ENCODE results near the gene APOBEC3F.
"Not testable (repeated sequence)": the region's sequence is repeated elsewhere in the genome, so short reads cannot be mapped to it uniquely, and the experiment has no call there.

The APOBEC3F gene

DNA sequence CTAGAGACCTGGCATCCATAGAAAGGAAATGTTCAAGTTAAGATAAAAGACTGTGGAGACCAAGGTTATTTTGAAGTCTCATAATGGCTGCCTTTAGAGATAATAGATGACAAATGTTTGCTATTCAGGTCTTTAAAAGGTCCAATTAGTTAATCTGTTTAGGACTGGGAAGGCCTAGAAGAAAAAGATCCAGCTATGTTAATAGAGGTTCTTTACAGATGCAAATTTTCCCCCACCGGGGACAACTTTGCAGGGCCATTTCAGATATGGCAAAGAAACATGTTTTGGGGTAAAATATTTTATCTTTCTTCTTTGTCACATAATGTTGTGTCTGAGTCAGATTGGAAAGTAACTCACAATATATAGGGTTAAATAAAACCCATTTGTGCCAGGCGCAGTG is 33.3 kb downstream of the APOBEC3F start:
- DNase-seq (ENCODE audit: low spot score): no peak

DNA sequence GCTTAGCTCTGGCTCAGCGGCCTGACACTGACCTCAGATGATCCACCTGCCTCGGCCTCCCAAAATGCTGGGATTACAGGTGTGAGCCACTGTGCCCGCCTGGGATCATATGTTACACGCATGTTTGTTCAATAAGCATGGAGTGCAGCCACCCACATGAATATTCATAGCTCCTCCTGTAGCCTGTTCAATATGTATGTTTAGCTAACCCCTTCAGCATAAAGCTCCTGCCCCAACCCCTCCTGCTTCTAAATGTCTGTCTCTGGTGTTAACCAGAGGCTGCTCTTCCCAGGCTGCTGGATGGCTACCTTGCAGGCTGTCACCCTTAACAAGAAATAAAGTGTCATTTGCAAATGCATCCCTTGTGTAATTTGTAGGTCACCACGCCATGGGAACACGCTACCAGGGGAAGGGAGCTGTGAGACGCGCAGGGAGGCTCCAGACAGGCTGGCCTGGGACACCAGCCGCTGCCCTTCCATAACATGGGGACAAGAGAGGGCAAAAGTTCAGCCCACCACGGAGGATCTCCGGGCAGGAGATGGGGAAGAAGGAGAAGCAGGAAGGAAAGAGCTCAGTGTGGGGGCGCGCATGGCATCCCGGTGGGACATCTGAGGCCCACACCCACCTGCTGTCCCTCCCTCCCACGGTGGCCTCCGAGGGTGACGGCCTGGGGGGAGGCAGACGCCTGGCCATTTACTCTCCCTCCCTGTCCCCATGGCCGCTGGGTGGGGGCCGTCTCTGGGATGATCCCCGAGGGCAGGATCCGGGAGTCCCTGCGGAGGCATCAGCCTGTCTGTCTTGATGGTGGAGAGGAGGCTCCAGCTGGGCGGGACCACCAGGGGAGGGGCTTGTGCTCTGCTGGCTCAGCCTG is 35.7 kb downstream of the APOBEC3F start:
- not testable (repeated sequence) for DNase-seq (ENCODE audit: low spot score)

DNA sequence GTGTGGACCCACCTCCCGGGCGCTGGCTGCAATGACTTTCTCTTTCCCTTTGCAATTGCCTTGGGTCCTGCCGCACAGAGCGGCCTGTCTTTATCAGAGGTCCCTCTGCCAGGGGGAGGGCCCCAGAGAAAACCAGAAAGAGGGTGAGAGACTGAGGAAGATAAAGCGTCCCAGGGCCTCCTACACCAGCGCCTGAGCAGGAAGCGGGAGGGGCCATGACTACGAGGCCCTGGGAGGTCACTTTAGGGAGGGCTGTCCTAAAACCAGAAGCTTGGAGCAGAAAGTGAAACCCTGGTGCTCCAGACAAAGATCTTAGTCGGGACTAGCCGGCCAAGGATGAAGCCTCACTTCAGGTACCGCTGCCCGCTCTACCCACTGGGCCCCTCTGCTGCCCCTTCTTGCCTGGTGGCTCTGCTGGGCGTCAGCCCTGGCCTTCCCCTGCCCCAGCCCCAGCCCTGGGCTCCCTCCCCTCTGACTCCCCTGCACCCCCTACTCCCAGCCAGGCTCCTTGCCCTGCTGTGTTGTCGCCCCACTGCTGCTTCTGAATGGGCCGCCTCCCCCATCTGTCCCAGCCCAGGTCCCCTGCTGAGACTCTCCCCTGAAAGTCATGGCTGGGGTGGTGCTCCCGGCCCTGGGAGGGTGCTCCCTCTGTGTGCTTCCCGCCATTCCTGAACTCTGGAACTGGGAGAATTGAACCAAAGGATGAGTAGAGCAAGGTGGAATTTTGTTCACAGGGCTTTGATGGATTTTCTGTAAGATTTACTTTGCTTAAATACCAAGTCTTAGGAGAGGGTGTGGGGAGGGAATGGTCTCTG is 36.6 kb downstream of the APOBEC3F start, which contains the start of gene APOBEC3G:
TSS of gene APOBEC3G (plus strand) at position 250 of the 815 bp plus-strand sequence. CDS start at position 337, 87 bp downstream.
- peak; percentile 66 for DNase-seq (ENCODE audit: low spot score)

DNA sequence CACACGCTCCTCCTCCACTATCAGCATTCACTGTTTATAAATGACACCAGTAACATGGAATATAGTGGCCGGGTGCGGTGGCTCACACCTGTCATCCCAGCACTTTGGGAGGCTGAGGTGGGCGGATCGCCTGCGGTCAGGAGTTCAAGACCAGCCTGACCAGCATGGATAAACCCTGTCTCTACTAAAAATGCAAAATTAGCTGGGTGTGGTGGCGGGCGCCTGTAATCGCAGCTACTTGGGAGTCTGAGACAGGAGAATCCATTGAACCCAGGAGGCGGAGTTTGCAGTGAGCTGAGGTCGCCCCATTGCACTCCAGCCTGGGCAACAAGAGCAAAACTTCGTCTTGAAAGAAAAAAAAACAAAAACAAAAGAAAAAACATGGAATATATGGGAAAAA is 37.2 kb downstream of the APOBEC3F start:
- DNase-seq (ENCODE audit: low spot score): not testable (repeated sequence)

DNA sequence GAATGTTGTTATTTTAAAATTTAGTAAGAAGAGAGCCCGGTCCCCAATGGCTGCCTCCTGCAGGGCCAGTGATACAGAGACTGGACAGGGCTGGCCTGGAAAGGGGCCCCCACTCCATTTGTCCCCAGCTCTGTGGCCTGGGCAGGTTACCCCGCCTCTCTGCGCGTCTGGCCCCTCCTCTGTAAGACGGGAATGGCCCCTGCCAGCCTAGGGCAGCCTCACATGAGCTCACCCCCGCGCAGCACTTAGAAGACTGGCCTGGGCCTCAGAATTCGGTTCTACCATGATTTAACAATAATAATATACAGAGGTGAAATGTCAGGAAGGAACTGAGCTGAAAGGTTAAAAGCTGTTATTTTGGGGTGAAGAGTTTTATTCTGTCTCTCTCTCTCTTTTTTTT is 37.7 kb downstream of the APOBEC3F start:
- DNase-seq (ENCODE audit: low spot score): no peak

DNA sequence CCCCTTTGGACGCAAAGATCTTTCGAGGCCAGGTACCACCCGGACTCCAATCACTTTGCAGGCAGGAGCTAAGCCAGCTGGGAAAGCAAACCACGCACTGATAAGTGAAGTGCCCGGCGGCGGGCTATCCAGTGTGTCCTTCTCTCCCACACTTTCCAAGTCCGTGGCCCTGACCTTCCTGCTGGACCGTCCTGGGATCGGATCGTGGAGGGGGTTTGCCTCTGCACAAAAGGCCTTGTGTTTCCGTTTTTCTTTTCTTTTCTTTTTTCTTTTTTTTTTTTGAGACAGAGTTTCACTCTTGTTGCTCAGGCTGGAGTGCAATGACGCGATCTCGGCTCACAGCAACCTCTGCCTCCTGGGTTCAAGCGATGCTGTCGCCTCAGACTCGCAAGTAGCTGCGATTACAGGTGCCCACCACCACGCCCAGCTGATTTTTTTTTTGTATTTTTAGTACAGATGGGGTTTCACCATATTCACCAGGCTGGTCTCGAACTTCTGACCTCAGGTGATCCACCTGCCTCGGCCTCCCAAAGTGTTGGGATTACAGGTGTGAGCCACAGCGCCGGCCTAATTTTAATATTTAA is 38.5 kb downstream of the APOBEC3F start:
- not testable (repeated sequence) for DNase-seq (ENCODE audit: low spot score)

DNA sequence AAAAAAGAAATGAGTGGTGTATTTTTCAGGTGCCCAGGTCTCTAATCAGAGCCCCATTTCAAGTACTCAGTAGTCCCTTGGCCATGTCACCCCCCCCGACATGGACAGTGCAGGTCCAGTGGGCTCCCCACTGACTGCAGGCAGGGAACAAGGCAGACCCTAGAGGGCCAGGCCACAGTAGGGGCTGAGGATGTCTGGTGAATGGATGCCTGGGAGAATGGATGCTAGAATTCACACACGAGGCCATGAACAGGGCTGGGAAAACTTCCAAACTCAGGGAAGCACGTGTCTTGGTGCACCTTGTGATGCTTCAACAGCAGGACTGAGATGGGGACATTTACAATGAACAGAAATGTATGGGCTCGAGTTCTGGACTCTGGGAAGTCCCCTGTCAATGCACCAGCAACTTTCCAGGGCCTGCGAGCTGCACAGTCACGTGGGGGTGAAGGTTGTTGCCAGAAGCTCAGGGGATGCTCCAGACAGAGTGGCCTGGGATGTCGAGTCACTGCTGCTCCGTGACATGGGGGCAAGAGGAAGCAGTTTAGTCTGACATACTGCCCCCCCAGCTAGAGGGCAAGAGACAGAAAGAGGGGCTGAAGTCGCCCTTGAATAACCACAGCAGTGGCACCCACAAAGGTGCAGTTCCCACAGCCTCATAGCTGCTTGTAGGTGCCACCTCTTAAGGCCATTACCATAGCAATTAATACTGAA is 39.5 kb downstream of the APOBEC3F start:
- DNase-seq (ENCODE audit: low spot score): no peak

DNA sequence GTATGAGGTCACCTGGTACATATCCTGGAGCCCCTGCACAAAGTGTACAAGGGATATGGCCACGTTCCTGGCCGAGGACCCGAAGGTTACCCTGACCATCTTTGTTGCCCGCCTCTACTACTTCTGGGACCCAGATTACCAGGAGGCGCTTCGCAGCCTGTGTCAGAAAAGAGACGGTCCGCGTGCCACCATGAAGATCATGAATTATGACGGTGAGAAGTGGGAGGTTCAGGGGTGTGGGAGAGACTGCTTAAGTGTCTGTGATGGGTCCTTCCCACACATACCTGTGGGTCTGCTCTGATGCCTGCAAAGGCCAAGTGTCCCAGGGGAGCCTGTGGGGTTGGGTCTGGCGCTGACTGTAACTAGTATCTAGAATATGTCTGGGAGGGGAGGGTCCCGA is 40.4 kb downstream of the APOBEC3F start:
- DNase-seq (ENCODE audit: low spot score): no peak

DNA sequence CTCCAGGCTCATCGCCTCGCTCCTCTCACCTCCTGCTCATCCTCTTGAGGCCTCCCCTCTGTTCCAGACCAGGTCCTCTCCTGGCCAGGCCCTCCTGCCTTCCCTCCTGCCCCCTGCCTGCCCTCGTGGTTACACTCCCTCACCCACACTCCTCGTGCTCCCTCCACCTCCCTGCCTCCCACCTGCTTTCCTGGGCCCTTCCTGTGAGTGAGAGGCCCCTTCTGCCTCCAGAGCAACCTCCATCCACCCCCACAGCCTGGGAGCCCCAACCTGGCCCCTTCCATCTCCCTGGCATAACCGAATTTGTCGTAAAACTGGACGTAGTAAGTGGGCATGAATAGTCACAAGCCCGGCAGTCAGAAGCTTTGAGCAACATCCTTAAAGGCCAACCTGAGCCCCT is 40.9 kb downstream of the APOBEC3F start:
- no peak for DNase-seq (ENCODE audit: low spot score)

DNA sequence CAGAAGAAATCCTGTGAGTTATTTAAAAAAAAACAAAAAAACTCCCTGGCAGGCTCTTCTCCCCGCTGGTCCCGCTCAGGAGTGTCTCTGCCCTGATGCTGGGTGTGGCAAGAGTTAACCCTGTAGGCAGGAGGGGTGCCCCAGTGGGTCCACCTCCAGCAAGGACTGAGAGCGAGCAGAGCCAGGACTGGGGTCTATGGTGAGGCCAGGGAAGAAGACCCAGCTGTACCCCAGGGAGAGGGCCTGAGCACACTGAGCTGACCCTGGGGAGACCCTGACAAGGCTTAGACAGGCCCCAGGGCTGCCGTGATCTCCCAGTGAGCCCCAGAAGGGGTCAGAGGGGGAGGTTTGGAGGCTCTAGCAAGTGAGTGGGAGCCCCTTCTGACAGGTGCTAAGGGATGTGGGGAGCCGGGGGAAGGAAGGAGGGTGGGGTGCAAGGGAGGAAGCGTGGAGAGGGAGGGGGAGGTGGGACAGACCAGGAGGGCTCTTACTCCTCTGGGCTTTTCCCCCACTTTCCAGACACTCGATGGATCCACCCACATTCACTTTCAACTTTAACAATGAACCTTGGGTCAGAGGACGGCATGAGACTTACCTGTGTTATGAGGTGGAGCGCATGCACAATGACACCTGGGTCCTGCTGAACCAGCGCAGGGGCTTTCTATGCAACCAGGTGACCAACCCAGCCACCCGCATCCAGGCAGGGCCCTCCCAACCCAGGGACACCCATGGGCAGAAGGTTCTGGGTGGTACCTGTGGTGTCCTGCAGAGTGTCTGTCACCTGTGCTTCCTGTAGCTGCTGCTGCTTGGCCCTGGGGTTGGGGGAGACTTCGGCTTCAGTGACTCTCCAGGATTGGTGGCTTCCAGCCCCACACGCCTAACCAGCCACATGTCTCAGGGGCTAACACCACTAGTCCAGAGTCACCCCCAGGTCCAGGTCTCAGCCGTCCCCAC is 42.8 kb downstream of the APOBEC3F start:
- DNase-seq (ENCODE audit: low spot score): no peak

DNA sequence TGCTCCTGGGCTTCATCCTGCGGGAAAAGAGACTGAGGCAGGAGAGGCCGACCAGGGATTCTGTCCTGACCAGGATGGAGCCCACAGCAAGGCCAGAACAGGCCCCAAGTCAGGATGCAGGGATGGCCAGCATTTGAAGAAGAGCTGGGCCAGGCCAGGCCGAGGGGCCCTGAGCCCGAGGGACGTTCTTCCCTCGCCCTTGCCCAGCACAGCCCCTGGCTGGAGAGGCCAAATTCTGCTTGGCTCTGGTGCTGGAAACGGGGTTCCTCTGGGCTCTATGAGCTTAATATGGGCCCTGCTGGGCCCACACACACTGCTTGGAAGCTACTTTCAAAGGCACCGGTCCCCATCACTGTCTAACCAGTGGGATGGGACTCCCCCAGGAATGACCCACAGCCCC is 44.0 kb downstream of the APOBEC3F start:
- no peak for DNase-seq (ENCODE audit: low spot score)

DNA sequence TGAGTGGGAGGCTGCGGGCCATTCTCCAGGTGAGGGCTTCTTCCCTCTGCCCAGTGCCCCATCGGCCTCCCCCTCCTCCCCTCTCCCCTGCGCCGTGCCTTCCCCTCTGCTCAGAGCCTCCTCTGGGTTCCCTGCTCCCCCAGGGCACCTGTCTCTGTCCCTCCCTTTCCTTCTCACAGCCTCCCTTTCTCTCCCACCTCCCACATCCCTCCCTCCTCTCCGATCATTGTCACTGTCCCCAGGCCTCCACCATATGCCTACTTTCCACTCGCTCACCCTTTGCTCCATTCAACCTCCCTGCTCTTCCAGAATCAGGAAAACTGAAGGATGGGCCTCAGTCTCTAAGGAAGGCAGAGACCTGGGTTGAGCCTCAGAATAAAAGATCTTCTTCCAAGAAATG is 46.4 kb downstream of the APOBEC3F start:
- no peak for DNase-seq (ENCODE audit: low spot score)

DNA sequence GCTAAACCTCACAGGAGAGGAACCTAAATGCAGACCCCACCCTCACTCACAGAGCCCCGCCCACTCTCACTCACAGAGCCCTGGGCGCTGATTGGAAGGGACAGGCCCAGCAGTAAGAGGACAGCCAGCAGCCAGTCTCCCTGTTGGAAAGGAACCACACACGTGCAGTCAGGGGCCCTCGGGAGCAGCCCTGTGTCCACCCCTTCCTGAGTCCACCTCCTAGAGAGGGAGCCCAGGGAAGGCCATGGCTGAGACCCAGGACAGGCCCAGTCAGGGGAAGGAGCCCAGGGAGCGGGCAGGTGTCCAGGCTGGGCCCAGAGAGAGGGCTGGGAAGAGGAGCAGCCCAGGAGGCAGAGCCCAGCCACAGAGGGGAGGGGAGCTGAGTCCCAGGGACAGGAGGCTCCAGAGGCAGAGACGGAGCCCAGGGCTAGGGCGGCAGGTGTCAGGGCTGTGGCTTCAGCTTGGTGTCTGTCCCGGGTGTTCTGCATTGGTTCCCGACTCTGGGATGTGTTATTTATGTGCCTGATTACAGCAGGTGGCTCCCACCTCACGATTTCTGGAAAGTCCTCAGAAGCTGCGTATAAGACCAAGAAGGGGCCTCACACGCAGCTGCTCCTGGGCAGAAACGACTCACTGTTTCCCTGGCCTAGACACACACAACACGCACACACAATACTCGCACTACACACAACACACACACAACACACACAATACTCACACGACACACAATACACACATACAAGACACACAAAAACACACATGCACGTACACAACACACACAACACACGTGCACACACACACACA is 47.4 kb downstream of the APOBEC3F start:
- no peak for DNase-seq (ENCODE audit: low spot score)

DNA sequence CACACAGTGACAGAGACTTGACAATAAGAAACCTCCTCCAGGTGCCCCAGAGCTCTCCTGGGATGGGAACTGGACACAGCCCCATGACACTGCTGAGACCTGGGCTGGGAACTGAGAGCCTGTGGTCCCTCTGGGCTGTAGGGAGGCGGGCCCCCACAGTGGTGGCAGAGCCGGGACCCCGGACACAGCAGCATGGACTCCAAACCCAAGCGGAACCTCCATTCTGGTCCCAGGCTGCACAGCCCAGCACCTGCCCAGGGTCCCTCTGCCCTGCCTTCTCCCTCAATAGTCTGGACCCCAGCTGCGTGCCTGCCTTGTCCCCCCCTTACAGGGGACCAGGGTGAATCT is 48.0 kb downstream of the APOBEC3F start:
- no peak for DNase-seq (ENCODE audit: low spot score)

DNA sequence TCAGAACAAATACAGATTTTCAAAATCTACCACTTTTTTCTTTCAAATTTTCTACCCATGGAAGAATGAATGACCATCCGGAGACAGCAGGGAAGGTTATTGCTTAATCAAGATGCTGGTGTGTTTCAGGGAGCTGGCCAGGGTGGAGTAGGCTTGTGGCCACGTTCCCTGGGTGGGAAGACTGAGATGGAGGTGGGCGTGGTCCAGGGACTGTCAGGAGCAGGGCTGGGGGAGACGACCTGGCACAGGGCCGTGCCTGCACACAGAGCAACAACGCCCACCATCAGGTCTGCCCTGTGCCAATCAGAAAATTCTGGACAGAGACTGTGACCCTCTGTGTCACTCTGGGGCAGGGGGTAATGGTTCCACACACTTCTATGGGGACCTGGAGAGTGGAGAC is 49.3 kb downstream of the APOBEC3F start:
- no peak for DNase-seq (ENCODE audit: low spot score)

DNA sequence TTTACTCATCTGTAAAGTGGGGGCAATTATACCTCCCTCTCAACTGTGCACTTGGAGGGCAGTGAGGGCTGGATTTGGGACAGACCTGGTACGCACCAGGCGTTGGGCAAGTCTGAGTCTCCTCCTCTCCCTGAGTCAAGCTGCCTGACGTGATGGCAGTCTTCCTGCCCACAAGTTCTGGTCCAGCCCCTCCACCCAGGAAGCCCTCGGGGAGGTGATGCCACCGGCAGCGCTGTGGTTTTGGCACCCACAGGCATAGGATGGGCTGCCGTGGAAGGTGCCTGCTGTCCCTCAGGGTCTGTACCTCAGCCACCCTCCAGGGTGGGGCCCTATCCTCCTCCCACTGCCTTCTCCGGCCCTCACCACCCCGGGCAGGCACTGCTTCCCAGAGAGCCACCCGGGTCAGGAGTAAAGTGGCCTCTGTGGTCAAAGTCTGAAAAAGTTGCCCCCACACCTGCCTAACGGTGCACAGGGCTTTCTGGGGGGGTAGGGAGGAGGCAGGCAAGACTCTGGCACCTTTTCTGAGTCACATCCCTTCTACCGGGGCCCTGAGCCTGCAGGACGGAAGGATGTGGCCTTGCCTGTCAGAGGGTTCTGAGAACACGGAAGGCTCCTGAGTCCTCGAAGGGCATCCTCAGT is 49.9 kb downstream of the APOBEC3F start:
- no peak for DNase-seq (ENCODE audit: low spot score)

DNA sequence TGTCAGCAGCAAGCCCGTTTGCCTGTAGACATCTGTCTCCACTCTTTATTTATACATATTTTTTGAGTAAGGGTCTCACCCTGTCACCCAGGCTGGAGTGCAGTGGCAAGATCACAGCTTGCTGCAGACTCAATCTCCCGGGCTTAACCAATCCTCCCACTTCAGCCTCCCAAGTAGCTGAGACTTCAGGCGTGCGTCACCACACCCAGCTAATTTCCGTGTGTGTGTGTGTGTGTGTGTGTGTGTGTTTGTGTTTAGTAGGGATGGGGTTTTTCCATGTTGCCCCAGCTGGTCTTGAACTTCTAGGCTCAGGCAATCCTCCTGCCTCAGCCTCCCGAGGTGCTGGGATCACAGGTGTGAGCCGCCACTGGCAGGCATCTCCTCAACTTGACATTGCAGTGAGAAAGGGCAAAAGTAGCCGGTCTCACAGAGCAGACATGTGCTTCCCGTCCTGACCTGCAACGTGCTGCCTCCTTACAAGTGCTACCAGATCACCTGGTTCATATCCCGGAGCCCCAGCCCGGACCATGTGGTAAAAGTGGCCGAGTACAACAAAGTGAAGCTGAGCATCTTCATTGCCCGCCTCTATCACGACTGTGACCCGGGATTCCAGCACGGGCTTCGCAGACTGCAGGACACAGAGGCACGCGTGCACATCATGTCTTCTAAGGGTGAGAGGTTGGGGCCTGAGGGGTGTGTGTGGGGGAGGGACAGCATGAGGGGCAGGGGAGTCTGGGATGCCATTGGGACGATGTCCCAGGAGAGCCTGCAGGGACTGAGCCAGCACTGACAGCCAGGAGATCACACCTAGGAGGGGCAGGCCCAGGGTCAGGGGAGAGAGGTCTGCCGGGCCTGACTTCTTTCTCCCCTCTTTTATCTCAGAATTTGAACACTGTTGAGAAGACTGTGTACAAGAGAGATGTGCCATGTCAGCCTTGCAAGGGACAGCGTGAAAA is 50.7 kb downstream of the APOBEC3F start:
- no peak for DNase-seq (ENCODE audit: low spot score)

DNA sequence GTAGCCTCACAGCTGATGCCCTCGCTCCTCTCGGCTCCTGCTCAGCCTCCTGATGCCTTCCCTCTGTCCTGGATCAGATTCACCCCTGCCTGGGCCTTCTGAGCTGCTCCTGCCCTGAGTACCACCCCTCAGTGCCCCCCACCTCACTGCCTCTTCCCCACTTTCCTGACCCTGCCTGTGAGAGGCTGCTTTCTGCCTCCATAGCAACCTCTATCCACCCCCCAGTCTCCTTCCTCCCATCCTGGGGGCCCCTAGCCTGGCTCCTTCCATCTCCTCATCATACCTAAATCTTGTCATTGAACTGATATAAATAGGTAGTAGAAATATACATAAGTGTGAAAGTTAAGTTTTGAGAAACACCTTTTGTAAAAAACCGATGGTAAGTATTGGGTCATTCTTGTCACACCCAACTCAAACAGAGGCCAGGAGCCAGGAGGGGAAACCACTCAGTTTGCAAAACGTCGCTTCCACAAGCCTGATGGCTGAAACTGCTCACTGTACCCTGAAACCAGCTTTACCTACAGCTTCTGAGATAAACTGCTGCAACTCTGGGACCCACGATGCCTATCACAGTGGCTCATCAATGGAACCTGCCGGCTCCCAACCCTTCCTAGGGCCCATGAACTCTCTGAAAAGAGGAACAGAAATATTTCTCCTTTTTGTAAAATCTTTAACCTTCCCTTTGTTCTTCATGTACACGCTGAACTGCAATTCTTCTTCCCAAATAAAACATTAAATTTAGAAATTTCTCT is 51.6 kb downstream of the APOBEC3F start:
- no peak for DNase-seq (ENCODE audit: low spot score)
